Breast epithelium (tissue), 4 donors: ENCODE measurements around the gene RETSAT. TPM values are rescaled to one million over a fixed set of nuclear protein-coding genes. Genes with fewer than 3 reads are reported as not detected.
A peak's percentile ranks its signal among the peaks of the same experiment; 100 is the strongest.

Experiments used
- DNase-seq, 2 donors: peaks; one replicate each; pipeline ENCODE4 v3.0.0-alpha.2; 2019; ENCODE audit warnings: low spot score in 2 of 2
- H3K27ac ChIP-seq, 2 donors: fragments of 200-600 bp; sonication (generic) in 1 of 2; one replicate each; pipeline ENCODE4 v1.5.1; 2016 to 2019; ENCODE audit warnings: mild to moderate bottlenecking in 1 of 2
- H3K27me3 ChIP-seq, 2 donors: fragments of 200-600 bp; sonication (generic) in 1 of 2; one replicate each; pipeline versions ENCODE4 v1.5.1 to v1.6.0; 2017 to 2019; ENCODE audit warnings: control low read depth in 1 of 2, mild to moderate bottlenecking in 1 of 2
- H3K36me3 ChIP-seq: fragments of 200-600 bp; one replicate; pipeline ENCODE4 v1.5.1; 2019
- H3K4me1 ChIP-seq, 2 donors: fragments of 200-600 bp; sonication (generic); one replicate each; pipeline ENCODE4 v1.5.1; 2016 to 2019; ENCODE audit warnings: control low read depth in 1 of 2
- H3K4me3 ChIP-seq, 3 donors: fragments of 200-600 bp; sonication (generic); 1 replicate in 2 of 3; 2 replicates in 1 of 3; pipeline ENCODE4 v1.5.1; 2016 to 2019; ENCODE audit warnings: mild to moderate bottlenecking in 3 of 3, moderate library complexity in 2 of 3
- H3K9me3 ChIP-seq, 2 donors: fragments of 200-600 bp; sonication (generic) in 1 of 2; one replicate each; pipeline ENCODE4 v1.5.1; 2016 to 2019; ENCODE audit warnings: control low read depth in 1 of 2
- CTCF ChIP-seq, 3 donors: fragments of 450-650 bp; IDR thresholded peaks; one replicate each; pipeline ENCODE4 v1.5.1; 2016 to 2017; ENCODE audit warnings: antibody characterized with exemption in 3 of 3, mild to moderate bottlenecking in 3 of 3, moderate library complexity in 3 of 3
- POLR2A ChIP-seq: fragments of 450-650 bp; IDR thresholded peaks from one replicate; pipeline ENCODE4 v1.6.1; 2016; ENCODE audit warnings: antibody characterized with exemption, mild to moderate bottlenecking, moderate library complexity
- POLR2AphosphoS5 ChIP-seq, 3 donors: sonication (generic); formaldehyde crosslinking; IDR thresholded peaks; one replicate each; pipeline ENCODE4 v1.6.1; 2017; ENCODE audit warnings: antibody characterized with exemption in 3 of 3
- intact Hi-C: fragments of 100-400 bp; cut with DNase I; formaldehyde crosslinking; loops from one replicate; pipeline ENCODE4 v1.15.1; 2023; ENCODE audit warnings: low total_unique reads
- total RNA-seq, 3 donors: library from RNA; depleted of rRNA; stranded (reverse); fragments of >200 nt; gene quantifications; one replicate each; pipeline ENCODE4 v1.1.0, GENCODE V29; 2016

The RETSAT gene
- total RNA-seq, 3 donors from 2014 or later: 96.4 to 534 (median 101) TPM

DNA sequence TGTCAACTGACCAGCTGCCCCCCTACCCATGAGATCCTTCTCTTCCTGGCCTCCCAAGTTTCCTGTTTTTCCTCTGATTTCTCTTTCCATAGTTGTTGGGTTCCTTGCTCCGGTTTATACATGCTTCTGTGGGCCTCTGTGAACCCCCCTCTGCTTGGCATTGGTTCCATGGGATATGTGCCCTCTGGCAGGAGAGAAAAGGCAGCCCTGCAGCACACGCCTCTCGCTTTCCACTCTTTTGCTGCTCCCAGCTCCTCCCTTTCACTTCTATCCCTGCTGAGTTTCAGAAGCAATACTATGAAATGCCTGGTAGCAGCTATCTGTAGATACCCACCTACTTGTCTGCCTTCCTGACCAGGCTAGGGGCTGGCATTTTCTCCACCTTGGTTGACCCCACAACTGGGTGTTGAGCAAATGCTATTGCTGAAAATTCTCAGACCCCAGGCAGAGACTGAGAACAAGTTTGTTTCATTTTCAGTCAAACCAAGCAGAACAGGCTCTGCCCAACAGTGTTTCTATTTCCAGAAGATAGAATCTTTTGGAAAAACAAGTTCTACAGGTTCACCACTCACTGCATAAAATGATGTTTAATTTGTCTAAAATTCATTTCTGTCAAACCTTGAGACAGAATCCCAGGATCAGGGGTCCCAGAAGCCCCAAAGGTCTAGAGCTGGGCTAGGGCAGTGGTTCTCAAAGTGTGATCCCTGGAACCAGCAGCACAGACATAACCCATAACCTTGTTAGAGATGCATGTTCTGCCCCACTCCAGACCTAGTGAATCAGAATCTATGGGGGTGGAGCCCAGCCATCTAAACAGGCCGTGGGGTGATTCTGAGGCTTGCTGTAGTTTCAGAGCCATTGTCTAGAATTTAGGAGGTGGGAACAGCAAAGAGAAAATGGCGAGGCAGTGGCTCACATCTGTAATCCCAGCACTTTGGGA lies 42.5 kb upstream of the RETSAT start:
- peak overlapping the region in 2 of 3 donors; percentile 38 to 51 for H3K4me3 ChIP-seq
- no peaks in the 10 kb centered on the region for H3K27me3 ChIP-seq
- peak overlapping the region; percentile 86 to 88 for H3K27ac ChIP-seq
- intact Hi-C loops: no loop called here
- H3K4me1 ChIP-seq: peaks cover 0 to 16% of the 10 kb centered on the region in 2 donors
- peak in 1 of 2 donors; percentile 51 for DNase-seq
- H3K36me3 ChIP-seq: no peaks in the 10 kb centered on the region
- TF ChIP-seq POLR2AphosphoS5 (IDR thresholded peaks at IDR 0.05) (no peak), CTCF (IDR thresholded peaks at IDR 0.05) (no peak), POLR2A (no peak)
- H3K9me3 ChIP-seq: no peaks in the 10 kb centered on the region

DNA sequence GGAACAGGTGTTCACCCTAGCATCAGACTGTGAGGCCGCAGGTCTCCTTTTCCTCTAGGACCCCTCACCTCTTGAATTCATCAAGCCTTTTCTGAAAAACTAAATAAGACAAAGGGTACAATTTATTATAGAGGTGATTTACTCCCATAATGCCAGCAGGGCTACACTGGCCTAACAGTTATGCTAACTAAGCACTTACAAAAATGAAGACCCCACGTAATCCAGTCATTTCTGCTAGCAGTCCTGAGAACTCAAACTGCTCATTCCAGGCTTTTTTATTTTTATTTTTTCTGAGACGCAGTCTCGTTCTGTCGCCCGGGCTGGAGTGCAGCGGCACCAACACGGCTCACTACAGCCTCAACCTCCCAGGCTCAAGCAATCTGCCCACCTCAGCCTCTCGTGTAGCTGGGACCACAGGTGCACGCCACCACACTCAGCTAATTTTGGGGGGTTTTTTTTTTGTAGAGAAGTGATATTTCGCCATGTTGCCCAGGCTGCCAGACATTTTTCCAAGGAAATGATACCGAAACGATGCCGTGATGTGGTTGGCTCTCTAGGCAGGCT lies 41.7 kb upstream of the RETSAT start:
- Histone ChIP-seq H3K4me1 (peaks cover 0 to 16% of the 10 kb centered on the region in 2 donors), H3K4me3 (peak overlapping the region in 2 of 3 donors; percentile 38 to 51), H3K36me3 (no peaks in the 10 kb centered on the region), H3K9me3 (no peaks in the 10 kb centered on the region), H3K27ac (peak overlapping the region; percentile 86 to 88), H3K27me3 (no peaks in the 10 kb centered on the region)
- TF ChIP-seq POLR2A (no peak), POLR2AphosphoS5 (IDR thresholded peaks at IDR 0.05) (no peak), CTCF (IDR thresholded peaks at IDR 0.05) (no peak)
- intact Hi-C loops: no loop called here
- DNase-seq: peak in 1 of 2 donors; percentile 30

DNA sequence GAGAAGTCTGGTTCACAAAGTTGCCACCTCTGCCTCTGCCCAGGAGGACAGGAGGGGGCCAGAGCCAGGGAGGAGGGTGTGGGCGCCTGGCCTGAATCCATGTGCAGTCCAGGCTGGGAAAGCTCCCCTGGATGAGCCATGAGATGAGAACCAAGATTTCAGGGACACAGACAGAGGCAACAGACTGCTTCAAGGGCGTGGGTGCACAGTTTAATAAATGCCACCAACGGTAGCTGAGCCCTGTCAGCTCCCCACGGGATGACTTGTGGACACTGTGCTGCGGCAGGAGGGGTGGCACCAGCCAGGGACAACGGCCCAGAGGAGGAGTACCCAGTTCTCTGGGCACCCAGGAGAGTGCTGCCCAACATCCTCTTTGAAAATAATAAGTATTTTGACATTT lies 40.6 kb upstream of the RETSAT start:
- Histone ChIP-seq H3K9me3 (no peaks in the 10 kb centered on the region), H3K36me3 (peaks cover 4% of the 10 kb centered on the region), H3K4me3 (no peak overlapping the region), H3K27ac (peak overlapping the region; percentile 86 to 88), H3K27me3 (no peaks in the 10 kb centered on the region), H3K4me1 (peaks cover 0 to 16% of the 10 kb centered on the region in 2 donors)
- peak in 1 of 2 donors; percentile 58 for DNase-seq
- intact Hi-C loops: no loop called here
- no peak for TF ChIP-seq POLR2AphosphoS5 (IDR thresholded peaks at IDR 0.05)

- intact Hi-C loops: no loop called here
- peak; percentile 51 to 60 for DNase-seq
- H3K36me3 ChIP-seq: peaks cover 4% of the 10 kb centered on the region
- peak overlapping the region; percentile 86 to 88 for H3K27ac ChIP-seq
- H3K27me3 ChIP-seq: no peaks in the 10 kb centered on the region
- no peak overlapping the region for H3K4me3 ChIP-seq
- TF ChIP-seq POLR2A: no peak
- no peak for TF ChIP-seq POLR2AphosphoS5 (IDR thresholded peaks at IDR 0.05)
- TF ChIP-seq CTCF (IDR thresholded peaks at IDR 0.05): no peak
- H3K4me1 ChIP-seq: peaks cover 0 to 16% of the 10 kb centered on the region in 2 donors
- no peaks in the 10 kb centered on the region for H3K9me3 ChIP-seq
Observed at GRCh38 chr2:85394261-85394681, 39.9 kb upstream of the RETSAT start.

- peaks cover 0 to 16% of the 10 kb centered on the region in 2 donors for H3K4me1 ChIP-seq
- intact Hi-C loops: no loop called here
- H3K27ac ChIP-seq: peak overlapping the region; percentile 86 to 88
- TF ChIP-seq POLR2A (no peak), CTCF (IDR thresholded peaks at IDR 0.05) (no peak), POLR2AphosphoS5 (IDR thresholded peaks at IDR 0.05) (no peak)
- H3K36me3 ChIP-seq: peaks cover 4% of the 10 kb centered on the region
- DNase-seq: peak in 1 of 2 donors; percentile 39
- H3K9me3 ChIP-seq: no peaks in the 10 kb centered on the region
- H3K27me3 ChIP-seq: no peaks in the 10 kb centered on the region
- no peak overlapping the region for H3K4me3 ChIP-seq
Observed at GRCh38 chr2:85393836-85394235, 39.5 kb upstream of the RETSAT start.
